Frontal cortex (tissue), 4 donors: Measurements from ENCODE around the gene NECAB2. TPM values are rescaled to one million over a fixed set of nuclear protein-coding genes. Genes with fewer than 3 reads are reported as not detected.
A peak's percentile ranks its signal among the peaks of the same experiment; 100 is the strongest.

Experiments
- DNase-seq, 2 donors: peaks; one replicate each; pipeline ENCODE4 v3.0.0; 2012; ENCODE audit warnings: low spot score in 2 of 2
- FAIRE-seq: peaks from 2 replicates; lab custom pipeline; 2012; peaks lifted over from hg19 to GRCh38; lab: Jason Lieb, UNC
- total RNA-seq: library from RNA; depleted of rRNA; stranded (reverse); fragments of >200 nt; gene quantifications from one replicate; pipeline ENCODE4 v1.2.3, GENCODE V29; 2014
- donor health status: control.
- donor health status: control.
- donor health status: control.

NECAB2 gene
- total RNA-seq, 1 donor from 2014 or later: 6.9 TPM

DNA sequence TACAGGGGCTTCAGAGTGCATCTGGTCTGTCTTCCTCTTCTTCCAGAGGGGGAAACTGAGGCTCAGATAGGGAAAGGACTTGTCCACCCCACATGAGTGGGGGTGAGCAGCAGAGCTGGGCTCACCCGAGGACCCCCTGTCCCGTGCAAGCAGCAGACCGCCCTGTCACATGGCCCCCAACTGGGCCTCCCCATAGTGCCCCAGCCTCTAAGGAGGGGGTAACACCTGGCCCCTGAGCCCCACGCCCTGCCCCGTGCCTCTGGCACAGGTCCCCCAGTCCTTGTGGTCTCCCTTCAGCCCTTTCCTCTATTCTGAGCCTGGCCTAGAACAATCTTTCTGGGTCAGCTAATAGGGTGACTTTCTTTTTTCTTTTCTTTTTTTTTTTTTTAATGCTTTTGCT lies 6.5 kb upstream of the NECAB2 start:
- DNase-seq (no peak), FAIRE-seq (no peak)

DNA sequence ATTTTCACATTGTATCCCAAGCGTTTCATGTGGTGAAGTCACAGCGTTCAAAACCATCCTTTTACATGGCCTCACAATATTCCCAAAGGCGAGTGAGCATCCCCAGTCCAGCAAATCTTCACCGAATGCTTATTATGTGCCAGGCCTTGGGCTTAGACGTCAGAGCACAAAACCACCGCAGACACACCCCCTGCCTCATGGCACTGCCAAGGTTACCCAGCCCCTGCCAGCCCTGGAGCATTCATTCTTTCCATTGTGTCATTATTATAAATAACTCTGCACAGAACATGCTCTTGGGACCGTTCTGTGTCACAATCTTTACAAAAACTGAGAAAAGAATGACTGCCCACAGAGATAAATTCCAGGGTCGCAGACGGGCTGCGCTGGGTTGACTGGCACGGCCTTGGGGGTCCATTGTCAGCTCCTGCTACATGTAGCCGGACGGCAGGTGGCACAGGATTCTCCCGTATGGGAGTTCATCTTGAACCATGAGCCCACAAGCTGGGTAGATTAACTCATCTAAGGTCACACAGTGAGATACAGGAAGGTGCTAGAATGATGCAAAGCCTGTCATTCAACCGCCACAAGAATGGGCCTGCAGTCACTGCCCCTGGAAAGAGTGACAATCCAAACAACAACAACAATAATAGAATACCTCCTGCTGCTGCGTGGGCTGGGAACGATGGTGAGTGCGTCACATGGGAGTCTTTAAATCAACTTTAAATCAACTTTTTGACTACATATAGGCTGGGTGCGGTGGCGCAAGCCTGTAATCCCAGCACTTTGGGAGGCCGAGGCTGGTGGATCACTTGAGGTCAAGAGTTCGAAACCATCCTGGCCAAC lies 4.5 kb upstream of the NECAB2 start:
- no peak for FAIRE-seq
- DNase-seq: no peak

DNA sequence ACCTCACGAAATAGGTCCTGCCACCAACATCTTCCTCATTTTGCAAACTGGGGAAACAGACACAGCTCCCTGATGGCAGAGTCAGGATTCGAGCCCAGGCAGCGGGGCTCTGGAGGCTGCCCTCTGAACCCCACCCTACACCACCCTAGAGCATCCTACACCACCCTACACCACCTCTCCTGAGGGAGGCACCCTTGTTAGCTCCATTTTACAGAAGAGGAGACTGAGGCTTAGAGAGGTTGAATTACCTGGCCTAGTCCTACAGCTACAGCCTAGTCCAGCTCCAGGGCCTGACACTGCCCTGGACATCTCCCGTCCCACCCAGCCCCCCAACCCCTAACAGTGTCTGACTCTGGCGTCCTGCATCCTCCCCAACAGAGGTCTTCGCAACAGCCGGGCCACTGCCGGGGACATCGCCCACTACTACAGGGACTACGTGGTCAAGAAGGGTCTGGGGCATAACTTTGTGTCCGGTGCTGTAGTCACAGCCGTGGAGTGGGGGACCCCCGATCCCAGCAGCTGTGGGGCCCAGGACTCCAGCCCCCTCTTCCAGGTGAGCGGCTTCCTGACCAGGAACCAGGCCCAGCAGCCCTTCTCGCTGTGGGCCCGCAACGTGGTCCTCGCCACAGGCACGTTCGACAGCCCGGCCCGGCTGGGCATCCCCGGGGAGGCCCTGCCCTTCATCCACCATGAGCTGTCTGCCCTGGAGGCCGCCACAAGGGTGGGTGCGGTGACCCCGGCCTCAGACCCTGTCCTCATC lies 3.2 kb upstream of the NECAB2 start:
- FAIRE-seq (no peak), DNase-seq (no peak)

DNA sequence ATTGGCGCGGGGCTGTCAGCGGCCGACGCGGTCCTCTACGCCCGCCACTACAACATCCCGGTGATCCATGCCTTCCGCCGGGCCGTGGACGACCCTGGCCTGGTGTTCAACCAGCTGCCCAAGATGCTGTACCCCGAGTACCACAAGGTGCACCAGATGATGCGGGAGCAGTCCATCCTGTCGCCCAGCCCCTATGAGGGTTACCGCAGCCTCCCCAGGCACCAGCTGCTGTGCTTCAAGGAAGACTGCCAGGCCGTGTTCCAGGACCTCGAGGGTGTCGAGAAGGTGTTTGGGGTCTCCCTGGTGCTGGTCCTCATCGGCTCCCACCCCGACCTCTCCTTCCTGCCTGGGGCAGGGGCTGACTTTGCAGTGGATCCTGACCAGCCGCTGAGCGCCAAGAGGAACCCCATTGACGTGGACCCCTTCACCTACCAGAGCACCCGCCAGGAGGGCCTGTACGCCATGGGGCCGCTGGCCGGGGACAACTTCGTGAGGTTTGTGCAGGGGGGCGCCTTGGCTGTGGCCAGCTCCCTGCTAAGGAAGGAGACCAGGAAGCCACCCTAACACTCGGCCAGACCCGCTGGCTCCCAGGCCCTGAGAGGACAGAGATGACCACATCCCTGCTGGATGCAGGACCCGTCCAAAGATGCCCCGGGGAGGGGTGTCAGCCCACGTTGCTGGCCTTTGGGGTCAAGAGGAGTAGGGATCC lies 2.4 kb upstream of the NECAB2 start:
- FAIRE-seq: no peak
- DNase-seq: no peak

DNA sequence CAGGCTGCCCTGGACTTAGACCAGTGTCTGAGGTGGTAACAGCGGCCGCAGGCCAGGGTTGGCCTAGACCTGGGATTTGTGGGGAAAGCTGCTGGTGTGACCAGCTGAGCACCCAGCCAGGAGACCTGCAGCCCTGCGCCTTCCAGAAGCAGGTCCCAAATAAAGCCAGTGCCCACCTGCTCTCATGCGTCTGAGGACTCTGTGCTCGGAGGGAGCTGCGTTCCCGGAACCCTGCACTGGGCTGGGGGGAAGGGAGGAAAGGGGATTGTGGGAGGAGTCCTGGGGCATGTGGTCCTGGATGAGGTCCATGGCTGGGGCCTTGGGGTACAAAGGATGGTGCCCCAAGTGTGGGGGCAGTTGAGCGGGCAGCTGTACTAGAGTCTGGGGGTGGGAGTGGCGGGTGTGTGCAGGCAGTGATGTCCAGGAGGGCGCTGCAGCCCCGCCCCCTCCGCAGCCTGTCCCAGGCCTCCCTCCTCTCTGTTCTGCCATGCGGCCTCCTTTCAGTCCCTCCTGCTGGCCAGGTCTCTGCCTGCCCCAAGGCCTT lies 1.8 kb upstream of the NECAB2 start:
- FAIRE-seq (no peak), DNase-seq (no peak)

DNA sequence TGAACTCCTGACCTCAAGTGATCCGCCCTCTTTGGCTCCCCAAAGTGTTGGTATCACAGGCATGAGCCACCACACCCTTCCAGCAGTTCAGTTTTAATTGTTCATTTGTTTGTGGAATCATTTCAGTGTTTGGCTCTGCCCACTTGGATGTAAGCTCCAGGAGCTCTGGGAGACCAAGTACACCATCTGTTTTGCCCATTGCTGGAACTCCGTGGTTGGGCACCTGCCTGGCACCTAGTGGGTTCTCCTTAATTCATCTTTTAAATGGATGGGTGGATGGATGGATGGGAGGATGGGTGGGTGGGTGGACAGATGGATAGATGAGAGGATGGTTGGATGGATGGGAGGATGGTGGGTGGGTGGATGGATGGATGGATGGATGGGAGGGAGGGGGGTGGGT lies 953 bp upstream of the NECAB2 start:
- FAIRE-seq (no peak), DNase-seq (no peak)

DNA sequence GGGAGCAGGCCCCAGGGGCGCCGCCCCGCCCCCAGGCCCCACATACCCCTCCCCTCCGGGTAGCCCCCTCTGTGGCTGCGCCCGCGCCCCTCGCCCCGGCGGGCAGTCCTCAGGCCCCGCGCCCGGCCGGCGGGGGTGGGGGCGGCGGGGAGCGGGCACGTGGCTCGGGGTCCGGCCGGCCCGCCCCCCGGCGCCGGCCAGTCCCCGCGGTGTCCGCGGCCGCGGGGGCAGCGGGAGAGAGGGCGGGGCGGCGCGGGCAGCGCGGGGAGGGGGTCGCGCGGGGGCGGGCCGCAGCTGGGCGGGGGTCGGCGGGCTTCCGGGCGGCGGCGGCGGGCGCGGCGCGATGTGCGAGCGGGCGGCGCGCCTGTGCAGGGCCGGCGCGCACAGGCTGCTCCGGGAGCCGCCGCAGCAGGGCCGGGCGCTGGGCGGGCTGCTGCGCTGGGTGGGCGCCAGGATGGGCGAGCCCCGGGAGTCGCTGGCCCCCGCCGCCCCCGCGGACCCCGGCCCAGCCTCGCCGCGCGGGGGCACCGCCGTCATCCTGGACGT lies 335 bp downstream of the NECAB2 start:
- no peak for FAIRE-seq
- peak; percentile 63 to 67 for DNase-seq

DNA sequence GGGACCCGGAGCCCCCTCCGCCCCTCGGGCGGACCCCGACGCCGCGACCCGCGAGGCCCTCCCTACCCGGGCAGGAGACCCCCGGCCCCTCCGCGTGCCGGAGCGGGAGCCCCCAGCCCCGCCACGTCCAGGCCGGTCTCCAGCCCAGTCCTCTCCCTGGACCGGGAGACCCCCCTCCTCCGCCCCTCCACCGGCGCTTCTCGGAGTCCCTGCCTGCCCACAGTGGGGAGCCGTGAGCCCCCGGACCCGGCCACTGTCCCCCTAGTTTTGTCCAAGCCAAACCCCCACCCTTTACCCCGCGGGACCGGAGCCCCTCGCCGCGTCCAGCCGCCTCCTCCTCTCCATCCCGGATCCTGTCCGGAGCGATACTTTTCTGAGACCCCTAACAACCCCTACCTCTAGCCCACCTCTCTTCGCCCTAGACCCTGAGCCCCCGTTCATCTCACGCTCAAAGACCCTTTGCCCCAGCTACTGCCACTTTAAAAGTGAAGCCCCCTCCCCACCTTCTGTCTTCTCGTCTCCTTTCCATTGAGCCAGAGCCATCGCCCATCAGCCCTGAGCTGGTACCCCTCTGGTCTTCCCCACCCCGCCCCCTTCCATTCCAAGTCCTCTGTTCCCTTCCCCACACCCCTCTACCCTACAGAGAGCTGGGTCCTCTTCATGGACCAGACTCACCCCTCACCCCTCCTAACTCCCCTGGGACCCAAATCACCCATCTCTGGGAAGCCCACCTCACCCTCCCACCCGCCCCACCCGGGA lies 1.0 kb downstream of the NECAB2 start:
- no peak for FAIRE-seq
- DNase-seq: no peak

DNA sequence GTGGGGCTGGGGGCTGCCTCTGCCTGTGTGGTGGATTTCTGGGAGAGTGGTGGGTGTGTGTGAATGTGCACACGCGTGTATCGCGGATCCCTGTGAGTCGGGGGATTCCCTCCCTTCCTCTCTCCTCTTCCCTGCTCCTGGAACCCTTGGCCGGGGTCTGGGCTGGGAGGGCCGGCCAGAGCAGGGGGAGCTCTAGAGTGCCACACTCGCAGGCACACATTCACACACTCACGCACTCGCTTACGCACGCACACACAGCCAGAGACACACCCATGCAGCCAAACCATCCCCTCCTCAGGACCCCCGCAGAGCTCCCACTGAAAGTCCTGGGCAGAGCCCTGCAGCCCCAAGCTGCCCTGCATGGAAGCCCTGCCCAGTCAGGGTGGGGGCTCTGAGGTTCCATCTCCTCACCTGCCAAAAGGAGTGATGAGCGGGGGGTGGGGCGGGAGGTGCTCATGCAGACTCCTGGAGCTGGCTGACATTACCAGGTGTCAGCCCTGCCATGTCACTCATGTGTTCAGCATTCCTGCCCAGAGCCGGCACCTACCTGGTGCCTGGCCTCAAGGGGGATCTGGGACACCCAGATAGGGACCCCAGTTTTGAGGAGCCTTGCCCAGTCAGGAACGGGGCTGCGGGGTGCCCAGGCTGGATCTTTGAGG lies 1.9 kb downstream of the NECAB2 start:
- DNase-seq (no peak), FAIRE-seq (no peak)

DNA sequence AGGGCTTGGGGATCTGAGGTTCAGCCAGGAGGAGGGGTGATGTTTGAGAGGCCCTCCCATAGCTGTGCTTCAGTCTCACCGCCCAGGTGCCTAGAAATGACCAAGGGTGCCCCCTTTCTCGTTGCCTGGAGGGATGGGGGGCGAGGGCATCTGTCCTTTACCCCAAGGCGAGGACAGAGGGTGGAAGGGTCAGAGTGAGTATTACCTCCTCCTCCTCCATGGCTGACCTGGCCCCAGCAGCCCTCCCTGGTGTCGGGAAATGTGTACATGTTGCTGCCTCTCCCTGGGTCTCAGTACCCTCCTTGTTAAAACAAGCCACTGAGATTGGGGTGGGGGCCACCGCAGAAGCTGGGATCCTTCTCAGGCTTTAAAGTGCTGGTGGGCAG lies 2.4 kb downstream of the NECAB2 start:
- FAIRE-seq: no peak
- no peak for DNase-seq

DNA sequence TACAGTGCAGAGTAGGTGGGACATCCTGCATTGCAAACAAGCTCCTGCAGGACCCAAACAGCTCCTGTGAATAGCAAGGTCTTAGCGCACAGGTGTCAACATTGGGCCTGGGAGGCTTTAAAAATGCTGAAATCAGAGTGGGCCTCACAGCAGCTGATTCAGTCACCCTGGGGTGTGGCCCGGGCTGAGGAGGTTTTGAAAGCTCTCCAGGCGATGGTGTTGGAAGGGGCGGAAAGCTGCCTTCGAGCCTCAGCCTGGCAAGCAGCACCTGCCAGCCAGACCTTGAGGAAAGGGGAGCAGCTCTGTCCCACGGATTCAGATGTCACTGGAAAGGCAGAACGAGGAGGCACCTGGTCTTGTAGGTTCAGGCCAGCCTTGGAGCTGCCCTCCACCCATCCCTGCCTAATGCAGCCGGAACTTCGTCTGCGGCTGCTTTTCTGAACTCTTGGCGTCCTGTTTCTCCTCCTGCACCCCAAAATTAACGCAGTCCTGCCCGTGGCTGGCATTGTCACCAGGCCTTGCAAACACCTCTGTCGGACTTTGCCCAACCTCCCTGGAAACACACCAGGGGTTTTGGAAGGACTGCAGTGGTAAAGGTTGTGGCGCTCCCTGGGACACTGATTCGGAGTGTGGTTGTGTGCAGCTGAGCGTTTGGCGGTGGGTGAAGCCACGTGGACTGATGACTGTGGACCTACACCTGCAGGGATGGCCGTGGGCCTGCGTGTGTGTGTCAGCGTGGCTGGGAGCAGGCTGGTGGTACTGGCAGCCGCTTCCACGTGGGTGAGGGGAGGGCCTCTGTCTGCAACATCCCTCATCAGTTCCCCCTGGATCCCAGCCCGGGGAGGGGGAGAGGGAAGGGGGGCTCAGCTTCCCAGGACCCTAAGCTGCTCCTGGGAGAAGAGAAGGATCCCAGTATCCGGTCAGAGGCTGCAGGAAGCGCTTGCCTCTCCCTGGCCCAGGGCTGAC lies 3.4 kb downstream of the NECAB2 start:
- DNase-seq: no peak
- FAIRE-seq: no peak

DNA sequence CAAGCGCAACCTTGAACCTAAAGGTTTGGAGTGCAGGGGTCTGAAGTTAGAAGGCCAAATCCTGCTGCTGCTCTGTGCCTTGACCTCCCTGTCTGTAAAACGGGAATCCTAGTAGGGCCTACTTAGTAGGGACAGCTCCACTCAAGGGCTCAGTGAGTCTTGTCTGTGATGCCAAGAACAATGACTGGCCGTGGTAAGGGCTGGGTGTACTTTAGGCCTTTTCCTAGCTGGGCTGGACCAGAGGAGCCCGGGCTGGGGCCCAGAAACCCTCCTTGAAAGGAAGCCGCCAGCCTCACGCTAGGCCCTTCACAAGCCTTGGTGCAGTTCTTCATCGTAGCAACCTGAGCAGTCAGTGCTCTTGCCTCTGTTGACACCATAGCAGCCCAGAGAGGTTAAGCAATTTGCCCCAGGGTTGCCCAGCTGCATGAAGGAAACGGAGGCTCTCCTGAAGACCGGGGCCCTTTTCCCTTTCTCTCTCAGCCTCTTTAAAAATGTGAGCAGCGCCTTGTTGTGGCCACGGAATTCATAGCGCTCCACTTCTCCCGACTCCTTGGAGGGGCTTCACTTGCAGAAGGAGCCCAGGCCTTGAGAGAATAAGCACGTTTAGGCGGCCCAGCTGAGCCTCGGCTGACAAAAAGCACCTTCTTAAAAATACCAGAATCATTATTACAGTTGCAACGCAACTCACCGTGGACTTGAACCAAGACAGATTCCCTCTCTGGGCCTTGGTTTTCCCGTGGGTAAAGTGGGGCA lies 4.4 kb downstream of the NECAB2 start:
- DNase-seq (no peak), FAIRE-seq (no peak)

DNA sequence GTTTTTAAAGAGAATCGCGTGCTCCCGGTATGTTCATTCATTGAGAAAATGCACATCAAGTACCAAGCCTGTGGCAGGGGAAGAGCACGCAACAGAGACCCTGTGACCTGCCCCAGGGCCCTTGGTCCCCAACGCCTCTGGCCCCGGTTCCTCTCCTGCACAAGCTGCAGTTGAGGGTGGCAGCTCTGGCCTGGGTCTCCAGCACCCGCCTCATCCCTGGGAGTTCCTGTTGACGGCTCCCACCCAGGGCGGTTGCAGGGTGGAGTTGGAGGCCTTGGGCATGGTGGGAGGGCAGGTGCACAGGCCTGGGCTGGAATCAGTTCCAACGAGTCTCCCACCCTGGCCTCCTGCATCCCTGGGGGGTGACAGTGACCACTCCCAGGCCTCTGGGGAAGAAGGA lies 5.0 kb downstream of the NECAB2 start:
- DNase-seq (no peak), FAIRE-seq (no peak)

DNA sequence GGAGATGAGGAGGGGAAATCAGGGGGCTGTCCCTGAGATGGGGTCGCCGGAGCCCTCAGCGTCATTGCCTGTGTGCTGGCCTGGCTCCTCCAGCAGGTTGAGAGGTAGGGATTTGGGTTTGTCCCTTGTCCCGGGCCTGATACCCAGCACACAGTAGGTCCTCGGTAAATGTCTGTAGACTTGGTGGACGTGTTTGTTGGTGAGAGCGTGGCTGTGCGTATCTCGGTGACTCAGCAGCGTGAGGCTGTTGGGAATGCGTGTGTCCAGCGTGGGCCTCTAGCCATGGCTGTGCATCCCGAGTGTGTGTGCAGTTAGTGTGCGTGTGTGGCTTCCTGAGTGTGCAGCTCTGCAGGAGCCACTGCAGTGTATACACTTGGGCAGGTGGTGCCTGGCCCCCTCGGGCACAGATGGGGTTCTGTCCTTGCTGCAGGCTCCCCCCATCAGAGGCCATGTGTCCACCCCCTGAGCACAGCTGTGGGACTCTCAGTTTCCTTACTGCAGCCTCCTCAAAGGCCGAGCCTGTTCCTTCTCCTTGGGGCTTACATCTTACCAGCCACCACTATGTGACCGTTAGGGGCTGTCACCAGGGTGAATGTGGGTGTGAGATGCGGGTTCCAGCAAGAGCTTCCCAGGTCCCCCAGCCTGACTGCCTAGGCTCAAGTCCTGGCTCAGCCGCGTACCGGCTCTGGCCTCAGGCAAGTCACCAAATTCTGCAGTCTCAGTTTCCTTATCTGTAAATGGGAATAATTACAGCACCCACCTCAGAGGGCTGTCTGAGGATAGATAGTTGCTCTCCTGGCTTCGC lies 5.7 kb downstream of the NECAB2 start:
- DNase-seq (no peak), FAIRE-seq (no peak)

DNA sequence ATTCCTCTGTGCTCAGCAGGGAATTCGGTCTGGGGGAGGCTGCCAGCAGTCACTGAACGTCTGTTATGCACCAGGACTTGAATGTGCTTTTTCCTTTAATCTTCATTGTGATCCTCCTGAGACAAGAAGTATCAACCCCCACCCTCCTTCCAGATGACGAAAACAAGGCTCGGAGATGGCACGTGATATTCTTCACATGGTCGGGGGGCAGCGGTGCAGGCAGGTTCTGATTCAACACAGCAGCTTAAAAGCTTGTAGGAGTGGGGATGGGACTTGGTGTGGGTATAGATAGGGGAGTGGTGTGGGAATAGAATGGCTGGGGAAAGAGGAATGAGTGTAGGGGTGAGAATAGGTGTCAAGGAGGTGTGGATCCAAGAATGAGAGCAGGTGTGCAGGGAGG lies 6.4 kb downstream of the NECAB2 start:
- FAIRE-seq (no peak), DNase-seq (no peak)

DNA sequence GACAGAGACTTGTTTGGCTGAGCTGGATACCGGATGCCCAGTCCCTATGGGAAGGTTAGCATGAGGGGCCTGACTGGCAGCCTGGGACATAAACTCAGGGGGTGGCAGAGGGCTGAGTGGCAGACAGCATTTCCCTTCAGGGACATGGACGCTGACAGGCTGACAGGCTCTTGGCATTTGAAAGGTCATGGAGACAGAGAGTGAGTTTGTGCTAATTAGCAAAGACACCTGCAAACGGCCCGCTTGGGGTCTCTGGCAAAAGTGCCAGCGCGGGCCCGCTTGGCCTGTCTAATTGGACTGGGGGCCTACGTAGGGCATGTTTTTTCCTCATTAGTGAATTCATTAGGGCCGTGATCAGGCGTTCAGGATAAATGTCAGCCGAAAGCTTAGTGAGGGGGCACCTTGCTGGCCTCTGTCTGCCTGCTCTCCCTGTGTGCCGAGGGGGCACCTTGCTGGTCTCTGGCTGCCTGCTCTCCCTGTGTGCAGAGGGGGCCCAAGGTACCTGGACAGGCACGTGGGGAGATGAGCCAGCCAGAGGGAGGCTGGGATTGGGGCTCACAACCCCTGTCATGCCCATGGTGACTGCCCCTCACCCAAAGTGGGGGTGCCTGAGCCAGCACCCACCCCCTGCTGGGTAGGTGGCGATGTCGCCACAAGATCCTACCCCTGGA lies 7.7 kb downstream of the NECAB2 start:
- FAIRE-seq: no peak

More for the DNA sequence above, 7.7 kb downstream of the NECAB2 start:
- DNase-seq: no peak
